GM08714 (cell line): ENCODE measurements around the gene CCDC116.

Experiments used
- H3K4me3 ChIP-seq: fragments of 200-500 bp; sonication (Bioruptor generic); 2 replicates; pipeline ENCODE4 v1.5.1; 2014; ENCODE audit warnings: mild to moderate bottlenecking, low read length, inconsistent platforms
- ZNF274 ChIP-seq: IDR thresholded peaks from 2 replicates; pipeline ENCODE4 v1.6.1; 2012; ENCODE audit warnings: mild to moderate bottlenecking, low read depth, low read length

Gene CCDC116

DNA sequence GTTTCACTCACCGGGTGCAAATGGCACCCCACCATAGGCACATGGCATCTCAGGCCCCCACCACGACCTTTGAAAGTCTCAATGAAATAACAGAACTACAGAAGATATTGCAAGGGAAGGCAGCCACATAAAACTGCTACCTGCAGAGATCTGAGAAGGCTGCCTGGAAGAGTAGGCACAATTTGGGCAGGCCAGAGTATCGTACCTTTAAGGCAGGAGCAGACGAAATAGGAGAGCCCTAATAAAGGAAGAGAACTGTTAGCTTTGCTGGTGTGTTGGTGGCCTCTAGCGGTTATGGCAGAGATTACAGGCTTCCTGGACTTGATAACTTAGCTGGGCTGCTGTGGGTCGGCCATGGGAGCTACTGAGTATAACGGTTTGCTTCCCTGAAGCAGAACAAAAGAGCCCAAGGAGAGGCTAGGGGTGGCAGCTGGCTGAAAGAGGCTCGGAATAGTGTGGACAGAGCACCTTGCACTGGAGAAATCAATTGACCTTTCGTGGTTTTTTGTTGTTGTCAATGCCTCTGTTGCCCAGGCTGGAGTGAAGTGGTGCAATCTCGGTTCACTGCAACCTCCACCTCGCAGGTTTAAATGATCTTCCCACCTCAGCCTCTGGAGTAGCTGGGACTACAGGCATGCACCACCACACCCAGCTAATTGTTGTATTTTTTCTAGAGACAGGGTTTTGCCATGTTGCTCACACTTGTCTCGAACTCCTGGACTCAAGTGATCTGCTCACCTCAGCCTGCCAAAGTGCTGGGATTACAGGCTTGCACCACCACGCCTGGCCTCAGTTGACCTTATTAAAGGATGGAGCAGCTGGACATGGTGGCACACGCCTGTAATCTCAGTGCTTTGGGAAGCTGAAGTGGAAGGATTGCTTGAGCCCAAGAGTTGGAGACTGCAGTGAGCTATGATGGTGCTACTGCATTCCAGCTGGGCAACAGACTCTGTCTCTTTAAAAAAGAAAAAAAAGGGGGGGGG is 14.3 kb downstream of the CCDC116 start:
- H3K4me3 ChIP-seq: no peak overlapping the region
- no peak for TF ChIP-seq ZNF274

DNA sequence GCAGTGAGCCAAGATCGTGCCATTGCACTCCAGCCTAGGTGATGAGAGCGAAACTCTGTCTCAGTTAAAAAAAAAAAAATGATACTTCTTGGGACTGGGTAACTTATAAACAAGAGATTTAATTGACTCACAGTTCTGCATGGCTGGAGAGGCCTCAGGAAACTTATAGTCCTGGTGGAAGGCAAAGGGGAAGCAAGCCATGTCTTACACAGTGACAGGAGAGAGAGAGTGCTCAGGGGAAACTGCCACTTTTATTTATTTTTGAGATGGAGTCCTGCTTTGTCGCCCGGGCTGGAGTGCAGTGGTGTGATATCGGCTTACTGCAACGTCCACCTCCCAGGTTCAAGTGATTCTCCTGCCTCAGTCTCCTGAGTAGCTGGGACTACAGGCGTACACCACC is 17.7 kb downstream of the CCDC116 start:
- no peak for TF ChIP-seq ZNF274
- H3K4me3 ChIP-seq: no peak overlapping the region

DNA sequence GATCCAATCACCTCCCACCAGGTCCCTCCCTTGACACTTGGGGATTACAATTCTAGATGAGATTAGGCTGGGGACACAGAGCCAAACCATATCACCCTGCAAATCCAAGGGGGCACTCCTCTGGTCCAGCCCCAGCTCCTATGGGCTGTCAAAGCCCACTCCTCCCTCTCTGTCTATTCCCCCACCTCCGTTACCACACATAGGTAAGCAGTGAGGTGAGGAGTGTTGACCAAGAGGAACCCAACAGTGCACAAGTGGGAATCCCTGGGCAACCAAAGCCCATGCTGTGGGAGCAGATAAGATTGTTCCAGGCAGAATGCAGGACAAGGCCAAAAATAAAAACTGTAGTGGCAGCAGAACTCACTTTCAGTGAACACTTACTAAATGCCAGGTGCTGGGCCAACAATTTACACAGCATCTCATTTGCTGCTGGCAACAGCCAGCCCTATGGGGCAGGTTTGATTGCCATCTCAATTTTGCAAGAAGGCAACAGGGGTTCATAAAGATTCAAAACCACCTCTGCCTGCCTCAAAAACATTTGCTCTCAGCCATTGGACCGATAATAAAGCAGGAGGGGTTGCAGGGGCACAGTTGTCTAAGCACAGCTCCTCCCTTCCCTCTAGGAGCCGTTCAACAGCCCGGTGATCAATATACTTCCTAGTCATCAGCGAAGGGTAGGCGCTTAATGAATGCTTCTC is 18.4 kb downstream of the CCDC116 start:
- H3K4me3 ChIP-seq: peak overlapping the region; percentile 84
- TF ChIP-seq ZNF274: no peak

DNA sequence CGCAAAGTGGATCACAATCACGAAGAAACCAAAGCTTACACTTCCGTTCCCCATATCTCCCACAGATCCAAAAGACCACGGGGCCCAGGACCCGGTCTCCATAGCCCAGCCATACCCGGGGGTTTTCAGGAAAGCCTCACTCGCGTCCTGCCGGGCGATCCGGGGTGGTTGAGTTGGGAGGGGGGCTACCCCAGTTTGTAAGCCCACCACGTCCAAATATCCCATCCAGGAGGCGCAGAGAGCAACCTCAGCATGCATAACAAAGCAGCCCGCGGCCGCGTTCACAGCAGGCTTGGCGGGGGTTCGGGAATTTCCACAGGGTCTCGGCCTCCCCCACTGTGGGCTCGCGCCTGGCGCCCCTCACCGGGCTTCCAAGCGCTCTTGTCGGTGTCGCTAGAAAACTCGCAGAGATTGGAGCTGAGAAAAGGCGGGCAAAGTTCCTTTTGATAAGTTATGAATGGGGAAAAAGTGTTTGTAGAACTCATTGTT is 19.0 kb downstream of the CCDC116 start:
- no peak for TF ChIP-seq ZNF274
- H3K4me3 ChIP-seq: peak overlapping the region; percentile 84

DNA sequence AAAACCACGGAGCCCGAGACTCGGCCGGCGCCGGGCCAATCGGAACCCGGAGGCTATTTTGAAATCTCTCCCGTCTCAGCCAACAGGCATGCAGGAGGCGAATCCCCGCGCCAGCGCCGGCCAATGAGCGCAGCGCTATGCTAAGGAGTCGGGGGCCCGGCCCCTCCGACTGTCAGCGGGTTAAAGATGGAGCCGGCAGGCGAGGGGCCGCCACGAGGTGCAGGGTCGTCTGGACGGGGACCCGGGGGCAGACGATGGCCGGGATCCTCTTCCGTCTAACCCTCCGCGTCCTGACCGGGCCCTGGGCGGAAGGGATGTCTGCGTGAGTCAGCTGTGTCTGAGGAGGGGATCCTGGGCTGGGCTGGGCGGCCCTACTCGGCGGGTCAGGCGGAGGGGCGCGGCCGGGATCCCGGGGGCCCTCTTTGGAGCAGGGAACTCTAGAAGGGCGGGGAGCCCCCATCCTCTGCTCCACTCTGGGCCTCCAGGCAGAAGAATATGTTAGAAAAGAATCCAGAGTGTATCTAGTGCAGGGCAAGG is 19.5 kb downstream of the CCDC116 start:
- peak overlapping the region; percentile 84 for H3K4me3 ChIP-seq
- no peak for TF ChIP-seq ZNF274

DNA sequence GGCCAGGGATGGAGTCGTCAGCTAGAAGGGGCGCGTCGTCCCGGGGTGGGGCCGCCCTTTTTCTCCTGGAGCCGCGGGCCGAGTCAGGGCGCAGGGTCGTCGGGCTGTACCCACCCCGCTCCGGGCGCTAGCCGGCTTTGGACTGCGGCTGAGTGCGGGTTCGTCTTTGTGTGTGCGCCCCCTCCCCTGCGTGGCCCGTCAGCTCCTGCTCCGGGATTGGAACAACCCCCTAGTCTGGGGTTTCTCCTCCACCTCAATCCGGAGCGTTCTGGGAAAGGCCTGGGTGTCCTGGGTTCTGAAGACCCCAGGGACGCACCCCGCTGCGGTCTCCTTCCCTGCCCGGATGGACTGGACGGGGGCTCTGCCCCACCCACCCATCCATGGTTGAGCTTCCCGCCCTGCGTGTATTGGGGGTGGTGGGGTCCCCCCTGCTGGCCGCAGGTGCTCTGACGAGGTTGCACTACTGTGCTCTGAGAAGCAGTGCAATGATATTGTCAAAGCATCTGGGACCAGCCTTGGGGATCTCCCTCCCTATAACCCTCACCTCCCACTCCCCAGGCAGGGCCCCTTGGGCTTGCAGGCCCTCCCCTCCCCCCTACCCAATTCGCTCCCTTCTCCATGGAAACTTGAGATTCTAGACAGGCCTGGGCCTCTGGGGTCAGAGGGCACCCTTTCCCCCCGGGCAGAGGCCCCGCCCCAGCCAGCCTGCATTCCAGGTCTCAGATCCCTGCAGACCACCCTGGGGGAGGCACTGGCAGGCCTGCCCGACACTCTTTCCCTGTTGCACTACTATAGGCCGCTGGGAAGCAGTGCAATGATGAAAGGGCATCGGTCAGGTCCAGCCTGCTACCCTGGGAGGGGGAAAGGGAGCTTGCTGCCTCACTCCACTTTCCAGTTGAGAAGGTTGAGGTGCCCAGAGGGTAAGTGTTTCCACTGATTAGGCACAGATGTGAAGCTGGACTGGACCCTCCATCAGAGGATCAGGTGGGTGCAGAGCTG is 20.3 kb downstream of the CCDC116 start:
- peak overlapping the region; percentile 84 for H3K4me3 ChIP-seq
- TF ChIP-seq ZNF274: no peak

DNA sequence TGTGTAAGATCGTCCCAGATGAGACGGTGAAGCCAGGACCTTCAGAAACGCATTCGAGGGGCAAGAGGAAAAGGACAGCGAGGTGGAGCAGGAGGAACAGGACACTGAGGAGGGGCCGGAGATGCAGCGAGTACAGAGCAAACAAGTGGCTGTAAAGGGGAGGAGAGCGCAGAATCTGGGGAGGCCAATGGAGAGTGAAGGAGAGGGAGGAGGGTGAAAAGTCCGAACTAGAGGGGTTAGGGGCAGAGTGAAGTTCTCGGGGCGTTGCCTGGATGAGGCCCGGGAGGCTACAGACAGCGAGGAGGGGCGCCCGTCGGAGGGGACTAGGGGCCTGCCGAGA is 24.4 kb downstream of the CCDC116 start:
- H3K4me3 ChIP-seq: peak overlapping the region; percentile 4; the same call in 1 of the 2 replicates
- TF ChIP-seq ZNF274: no peak

DNA sequence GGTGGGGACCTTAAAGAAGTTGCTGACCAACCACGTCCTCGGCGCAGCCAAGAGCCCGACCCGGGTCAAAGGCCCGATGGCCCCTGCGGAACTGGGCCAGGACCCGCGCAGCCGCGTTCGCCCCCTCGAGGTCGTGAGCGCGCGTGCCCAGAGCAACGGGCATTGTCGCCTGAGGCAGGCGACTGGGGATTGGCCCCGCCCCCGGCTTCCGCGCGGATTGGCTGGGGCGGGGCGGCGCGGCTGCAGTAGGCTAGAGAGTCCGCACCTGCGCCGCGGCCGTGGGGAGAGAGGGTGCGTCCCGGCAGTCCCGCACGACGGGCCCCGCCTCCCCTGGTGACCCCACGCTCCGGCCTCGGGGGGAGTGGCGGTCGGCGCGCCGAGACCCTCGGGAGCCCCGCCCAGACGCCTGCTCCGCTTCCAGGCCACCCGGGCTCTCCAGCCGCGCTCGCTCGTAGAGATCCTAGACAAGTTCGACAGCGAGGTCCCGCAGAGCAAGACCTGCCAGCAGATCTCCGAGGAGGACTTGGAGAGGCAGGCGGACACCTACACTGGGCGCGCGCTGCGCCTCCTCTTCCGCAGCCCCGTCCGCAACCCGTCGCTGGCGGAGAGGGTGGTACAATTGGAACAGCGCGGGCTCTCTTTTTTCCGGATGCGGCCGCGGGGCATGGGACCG is 24.9 kb downstream of the CCDC116 start:
- TF ChIP-seq ZNF274: no peak
- H3K4me3 ChIP-seq: peak overlapping the region; percentile 70

DNA sequence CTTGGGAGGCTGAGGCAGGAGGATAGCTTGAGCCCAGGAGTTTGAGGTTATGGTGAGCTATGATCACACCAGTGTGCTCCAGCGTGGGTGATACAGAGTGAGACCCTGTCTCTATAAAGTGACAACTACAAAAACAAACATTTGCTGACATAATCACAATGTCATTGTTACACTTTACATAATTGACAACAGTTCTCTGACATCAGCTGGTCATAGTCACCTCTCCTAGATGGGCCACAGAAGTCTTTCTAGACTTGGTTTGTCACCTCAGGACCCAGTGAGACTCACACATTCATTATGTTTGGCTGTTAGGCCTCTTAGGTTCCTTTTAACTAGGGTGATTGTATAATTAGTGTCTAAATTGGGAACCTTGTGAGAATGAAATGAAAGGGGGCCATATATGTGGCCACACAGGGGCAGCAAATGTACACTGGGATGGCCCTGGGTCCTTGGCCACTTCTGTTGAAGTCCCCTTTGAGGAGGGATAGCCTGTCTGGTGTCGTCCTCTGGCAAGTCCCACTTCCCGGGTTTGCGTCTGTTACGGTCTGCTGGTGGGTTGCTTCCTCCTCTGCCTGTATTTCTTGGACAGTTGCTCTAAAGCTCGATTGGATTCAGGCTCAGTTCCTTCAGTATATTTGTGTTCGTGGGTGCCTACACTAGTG is 27.4 kb downstream of the CCDC116 start:
- TF ChIP-seq ZNF274: no peak
- H3K4me3 ChIP-seq: no peak overlapping the region

DNA sequence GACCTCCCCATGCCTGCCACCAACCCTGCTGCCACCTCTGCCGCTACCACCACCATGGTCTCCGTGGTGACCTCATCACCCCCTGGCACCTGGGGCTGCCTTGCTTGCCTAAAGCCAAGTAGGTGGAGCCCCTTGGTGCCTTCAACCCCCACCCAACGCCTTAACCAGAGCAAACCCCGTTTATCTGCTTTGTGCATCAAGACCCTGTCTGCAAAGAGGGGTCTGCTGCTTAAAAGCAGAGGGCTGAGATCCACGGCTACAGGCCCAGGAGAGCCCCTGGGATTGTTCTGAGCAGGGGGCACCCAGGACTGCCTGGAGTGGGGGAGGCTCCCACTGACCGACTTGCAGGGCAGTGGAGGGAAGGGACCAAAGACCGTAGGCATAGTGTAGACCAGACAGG is 28.3 kb downstream of the CCDC116 start:
- no peak overlapping the region for H3K4me3 ChIP-seq
- no peak for TF ChIP-seq ZNF274

DNA sequence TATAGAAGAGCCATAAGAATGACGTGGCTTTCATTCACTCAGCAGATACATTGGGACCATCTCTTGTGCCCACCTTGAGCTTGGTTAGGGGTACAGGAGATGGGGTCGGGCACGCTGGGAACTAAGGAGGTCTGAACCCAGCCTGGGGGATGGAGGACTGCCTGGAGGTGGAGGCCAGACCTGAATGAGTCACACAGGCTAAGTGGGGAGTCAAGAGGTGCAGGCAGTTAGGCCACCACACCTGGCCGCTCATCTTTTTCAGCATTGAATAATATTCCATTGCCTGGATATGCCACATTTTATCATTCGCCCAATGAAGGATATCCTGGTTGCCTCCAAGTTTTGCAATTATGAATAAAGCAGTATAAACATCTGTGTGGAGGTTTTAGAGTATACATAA is 29.4 kb downstream of the CCDC116 start:
- TF ChIP-seq ZNF274: no peak
- H3K4me3 ChIP-seq: no peak overlapping the region

DNA sequence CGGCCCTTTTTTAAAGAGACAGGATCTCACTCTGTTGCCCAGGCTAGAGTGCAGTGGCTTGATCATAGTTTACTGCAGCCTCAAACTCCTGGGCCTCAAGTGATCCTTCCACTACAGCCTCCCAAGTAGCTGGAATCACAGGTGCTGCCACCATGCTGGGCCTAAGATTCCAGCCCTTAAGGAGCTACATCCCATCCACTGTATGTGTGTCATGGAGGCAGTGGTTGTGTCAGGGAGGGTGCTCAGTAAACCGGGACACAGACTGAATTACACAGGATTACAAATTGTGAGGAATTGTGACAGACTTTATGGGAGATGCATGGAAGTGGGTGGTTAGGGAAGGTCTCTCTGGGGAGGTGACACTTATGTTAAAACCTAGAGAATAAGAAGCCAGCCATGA is 31.2 kb downstream of the CCDC116 start:
- no peak for TF ChIP-seq ZNF274
- H3K4me3 ChIP-seq: no peak overlapping the region
